Endothelial cell of umbilical vein (primary cell): Measurements from ENCODE around the gene SSC5D. TPM values are rescaled to one million over a fixed set of nuclear protein-coding genes. Genes with fewer than 3 reads are reported as not detected.

Source experiments
- BruUV-seq: library from RNA; stranded (reverse); fragments of 400-500 nt; replicated peaks from 2 replicates; lab custom pipeline; 2021; lab: Mats Ljungman, UMichigan
- CTCF ChIA-PET: fragments of 300-600, 350-600 bp; sonication (Branson Sonifier 250); formaldehyde crosslinking; loops from one replicate; lab custom pipeline; 2021; ENCODE audit warnings: antibody characterized with exemption, inconsistent platforms; lab: Charles Lee
- POLR2A ChIA-PET: fragments of 300-600, 350-600 bp; sonication (Branson Sonifier 250); formaldehyde crosslinking; loops from one replicate; lab custom pipeline; 2021; ENCODE audit warnings: antibody characterized with exemption, inconsistent platforms; lab: Charles Lee
- DNase-seq: peaks from one replicate; pipeline ENCODE4 v3.0.0-alpha.2; 2011; ENCODE audit warnings: low read depth, low spot score
- FAIRE-seq: peaks from 2 replicates; lab custom pipeline; 2011; peaks lifted over from hg19 to GRCh38; lab: Jason Lieb, UNC
- H2AFZ ChIP-seq: 2 replicates; pipeline ENCODE4 v1.6.0; 2012; ENCODE audit warnings: low read depth, low read length, control low read depth, inconsistent platforms
- H3K27ac ChIP-seq: 2 replicates; pipeline ENCODE4 v1.5.1; 2011; ENCODE audit warnings: low read depth, mild to moderate bottlenecking, control low read depth, low read length, moderate library complexity; ENCODE audit not compliant: insufficient read depth
- H3K27me3 ChIP-seq, 2 experiments: 2 replicates each; pipeline versions ENCODE4 v1.6.0 to v1.6.1; 2011; ENCODE audit warnings: low read length in 2 of 2, mixed read lengths in 1 of 2; ENCODE audit not compliant: control insufficient read depth in 2 of 2, insufficient read depth in 2 of 2
- H3K36me3 ChIP-seq, 2 experiments: 2 replicates in 1 of 2; 3 replicates in 1 of 2; pipeline ENCODE4 v1.5.1; 2011; ENCODE audit warnings: low read length in 2 of 2, mild to moderate bottlenecking in 1 of 2, moderate library complexity in 1 of 2; ENCODE audit not compliant: control insufficient read depth in 2 of 2, insufficient read depth in 2 of 2; ENCODE audit errors: extremely low read depth in 1 of 2
- H3K4me1 ChIP-seq: 3 replicates; pipeline ENCODE4 v1.5.1; 2011; ENCODE audit warnings: mild to moderate bottlenecking, low read length; ENCODE audit not compliant: control insufficient read depth, insufficient read depth; ENCODE audit errors: extremely low read depth
- H3K4me2 ChIP-seq: 2 replicates; pipeline ENCODE4 v1.6.1; 2011; ENCODE audit warnings: low read length, control low read depth, mixed read lengths; ENCODE audit not compliant: insufficient read depth
- H3K4me3 ChIP-seq, 3 experiments: fragments of 200-600 bp in 1 of 3; sonication (generic), shearing (Covaris generic) in 1 of 3; replicated peaks in 1 of 3; 2 replicates each; pipeline ENCODE4 v1.5.1; 2011 to 2016; ENCODE audit warnings: control low read depth in 3 of 3, low read length in 3 of 3, mild to moderate bottlenecking in 2 of 3, inconsistent platforms in 1 of 3, low read depth in 1 of 3, moderate library complexity in 1 of 3; ENCODE audit not compliant: insufficient read depth in 1 of 3
- H3K79me2 ChIP-seq: 2 replicates; pipeline ENCODE4 v1.6.0; 2012; ENCODE audit warnings: low read length, inconsistent platforms; ENCODE audit not compliant: control insufficient read depth, insufficient read depth
- H3K9ac ChIP-seq: replicated peaks from 2 replicates; pipeline ENCODE3; 2011; ENCODE audit warnings: low read length, control low read depth; ENCODE audit not compliant: insufficient read depth; ENCODE audit errors: extremely low read depth
- H3K9me1 ChIP-seq: replicated peaks from 3 replicates; pipeline ENCODE4 v1.6.0; 2011; ENCODE audit warnings: mild to moderate bottlenecking, low read length; ENCODE audit not compliant: control insufficient read depth, insufficient read depth; ENCODE audit errors: extremely low read depth
- H3K9me3 ChIP-seq: replicated peaks from 2 replicates; pipeline ENCODE4 v1.5.1; 2012; ENCODE audit warnings: low read length, inconsistent platforms; ENCODE audit not compliant: control insufficient read depth, insufficient read depth
- H4K20me1 ChIP-seq: replicated peaks from 2 replicates; pipeline ENCODE3; 2011; ENCODE audit warnings: mild to moderate bottlenecking, low read length; ENCODE audit not compliant: control insufficient read depth, insufficient read depth; ENCODE audit errors: extremely low read depth
- EZH2 ChIP-seq: IDR thresholded peaks from 2 replicates; pipeline ENCODE4 v1.6.1; 2012; ENCODE audit warnings: borderline replicate concordance, low read depth, mild to moderate bottlenecking, moderate library complexity, low read length, inconsistent platforms; ENCODE audit not compliant: severe bottlenecking
- GATA2 ChIP-seq: IDR thresholded peaks from 2 replicates; pipeline ENCODE4 v1.7.0; 2011; ENCODE audit warnings: low read depth, mild to moderate bottlenecking, moderate library complexity, mixed read lengths, low read length; ENCODE audit not compliant: insufficient read length, insufficient read depth
- JUN ChIP-seq: IDR thresholded peaks from 2 replicates; pipeline ENCODE4 v1.6.1; 2011; ENCODE audit warnings: borderline replicate concordance, low read depth; ENCODE audit not compliant: insufficient read length, insufficient read depth
- dilution Hi-C: fragments of 300-500 bp; cut with MboI; formaldehyde crosslinking; loops from one replicate; pipeline ENCODE4 v1.15.0; 2019; ENCODE audit warnings: low sequenced_read_pairs; ENCODE audit not compliant: extremely low pct_ligation_motif_present
- intact Hi-C: fragments of 100-400 bp; cut with micrococcal nuclease; formaldehyde crosslinking; loops from one replicate; pipeline ENCODE4 v1.10.0; 2022
- polyA plus RNA-seq, 4 experiments: library from polyadenylated mRNA; depleted of rRNA in 3 of 4; stranded (reverse) in 3 of 4; unstranded in 1 of 4; fragments of >200 nt; gene quantifications; 2 replicates each; pipeline versions ENCODE4 v1.2.1 to v1.2.3, GENCODE V29; 2011 to 2012; ENCODE audit warnings: missing spikeins in 1 of 4
- total RNA-seq: library from RNA; stranded (reverse); gene quantifications from 2 replicates; pipeline ENCODE4 v1.2.3, GENCODE V29; 2021
- TF ChIP-seq, protein P1 (sequence below), 2 donors: IDR thresholded peaks; 1 replicate in 1 of 2; 2 replicates in 1 of 2; pipeline ENCODE4 v1.5.1; 2011; ENCODE audit warnings: low read length in 2 of 2, mild to moderate bottlenecking in 2 of 2, moderate library complexity in 2 of 2, control low read depth in 1 of 2, inconsistent platforms in 1 of 2, low read depth in 1 of 2; ENCODE audit not compliant: insufficient read depth in 1 of 2; ENCODE audit errors: extremely low read depth in 1 of 2
- TF ChIP-seq, protein P2 (sequence below): IDR thresholded peaks from 2 replicates; pipeline ENCODE4 v1.6.1; 2011; ENCODE audit not compliant: insufficient read depth, insufficient read length

Gene SSC5D
- total and polyA plus RNA-seq, 2 donors (not counting 3 experiments of a cell fraction or from before 2014, with no cell fraction given) = 0.47 to 1.3 TPM

DNA sequence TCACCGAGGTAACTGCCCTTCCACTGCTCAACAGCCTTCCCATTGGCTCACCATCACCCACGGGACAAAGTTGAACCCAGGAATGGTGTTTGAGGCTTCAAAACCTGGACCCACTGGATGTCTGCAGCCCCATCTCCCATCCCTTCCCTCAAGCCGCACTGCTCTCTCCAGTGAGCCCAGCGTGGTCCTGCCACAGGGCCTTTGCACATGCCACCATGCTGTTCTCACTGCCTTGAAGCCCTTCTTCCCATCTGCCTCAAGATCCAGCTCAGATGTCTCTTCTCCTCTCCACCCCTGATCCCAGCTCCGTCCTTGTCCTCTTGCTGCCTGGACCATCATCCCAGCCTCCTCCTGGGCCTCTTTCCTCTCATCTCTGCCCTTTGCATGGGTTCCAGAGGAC is 49.2 kb upstream of the SSC5D start:
- Histone ChIP-seq H2AFZ (no peak overlapping the region), H3K9ac (no peak overlapping the region), H3K9me1 (no peaks in the 10 kb centered on the region), H3K27ac (no peak overlapping the region), H3K4me3 (no peak overlapping the region), H3K4me1 (no peaks in the 10 kb centered on the region), H4K20me1 (no peaks in the 10 kb centered on the region), H3K4me2 (no peak overlapping the region), H3K36me3 (no peaks in the 10 kb centered on the region), H3K27me3 (peaks cover 27 to 31% of the 10 kb centered on the region in 2 experiments), H3K9me3 (no peaks in the 10 kb centered on the region), H3K79me2 (no peaks in the 10 kb centered on the region)
- intact Hi-C loops (no loop called here), dilution Hi-C loops (no loop called here)
- POLR2A ChIA-PET = no interaction called here
- CTCF ChIA-PET = interaction anchor here (1.1 kb wide), 1 partner anchor 28 kb away, joined by 3 read pairs; no protein-coding TSS in a partner anchor
- BruUV-seq = no TSS peak
- no peak for TF ChIP-seq EZH2
- TF ChIP-seq JUN = no peak
- TF ChIP-seq, protein P1, sequence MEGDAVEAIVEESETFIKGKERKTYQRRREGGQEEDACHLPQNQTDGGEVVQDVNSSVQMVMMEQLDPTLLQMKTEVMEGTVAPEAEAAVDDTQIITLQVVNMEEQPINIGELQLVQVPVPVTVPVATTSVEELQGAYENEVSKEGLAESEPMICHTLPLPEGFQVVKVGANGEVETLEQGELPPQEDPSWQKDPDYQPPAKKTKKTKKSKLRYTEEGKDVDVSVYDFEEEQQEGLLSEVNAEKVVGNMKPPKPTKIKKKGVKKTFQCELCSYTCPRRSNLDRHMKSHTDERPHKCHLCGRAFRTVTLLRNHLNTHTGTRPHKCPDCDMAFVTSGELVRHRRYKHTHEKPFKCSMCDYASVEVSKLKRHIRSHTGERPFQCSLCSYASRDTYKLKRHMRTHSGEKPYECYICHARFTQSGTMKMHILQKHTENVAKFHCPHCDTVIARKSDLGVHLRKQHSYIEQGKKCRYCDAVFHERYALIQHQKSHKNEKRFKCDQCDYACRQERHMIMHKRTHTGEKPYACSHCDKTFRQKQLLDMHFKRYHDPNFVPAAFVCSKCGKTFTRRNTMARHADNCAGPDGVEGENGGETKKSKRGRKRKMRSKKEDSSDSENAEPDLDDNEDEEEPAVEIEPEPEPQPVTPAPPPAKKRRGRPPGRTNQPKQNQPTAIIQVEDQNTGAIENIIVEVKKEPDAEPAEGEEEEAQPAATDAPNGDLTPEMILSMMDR (IDR thresholded peaks at IDR 0.05; ENCODE audit: extremely low read depth in 1 of 2, insufficient read depth in 1 of 2, low read depth in 1 of 2, low read length in 2 of 2) = no peak
- no peak for TF ChIP-seq GATA2
- TF ChIP-seq, protein P2, sequence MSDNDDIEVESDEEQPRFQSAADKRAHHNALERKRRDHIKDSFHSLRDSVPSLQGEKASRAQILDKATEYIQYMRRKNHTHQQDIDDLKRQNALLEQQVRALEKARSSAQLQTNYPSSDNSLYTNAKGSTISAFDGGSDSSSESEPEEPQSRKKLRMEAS = no peak
- DNase-seq (no peak), FAIRE-seq (no peak)
